Measurements from ENCODE around the gene FCRL5.

FCRL5 gene

DNA sequence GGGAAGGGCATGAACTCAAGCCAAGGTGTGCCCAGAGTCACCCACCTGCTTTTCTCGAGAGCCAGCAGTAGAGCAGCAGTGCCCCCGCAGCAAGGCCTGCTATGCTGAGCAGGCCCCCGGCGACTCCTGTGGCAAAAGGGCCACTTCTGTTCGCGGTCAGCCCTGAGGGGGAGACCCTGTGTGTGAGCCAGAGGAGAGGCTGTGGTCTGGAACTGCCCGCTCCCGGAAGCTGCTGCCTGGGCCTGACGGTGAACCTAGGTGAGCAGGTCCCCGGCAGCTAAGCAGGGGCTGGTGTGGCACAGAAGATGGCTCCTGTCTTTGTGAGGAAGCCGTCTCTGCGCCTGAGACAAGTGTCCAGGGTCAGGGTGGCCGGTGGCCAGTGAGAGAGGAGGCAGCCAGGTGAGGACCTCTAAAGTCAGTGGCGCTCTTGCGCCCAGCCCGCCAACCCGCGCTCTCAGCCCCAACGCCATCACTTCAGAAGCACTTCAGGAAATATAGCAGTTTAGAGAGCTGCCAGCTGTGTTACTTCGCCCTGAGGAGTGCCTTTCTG is 31.9 kb downstream of the FCRL5 start:
- H3K56ac ChIP-seq (ENCODE audit: low read length): no peak overlapping the region
- H4K5ac ChIP-seq (ENCODE audit: low read length): no peak overlapping the region
- no peak overlapping the region for H2BK120ac ChIP-seq (ENCODE audit: low read depth, low read length)
- no peak overlapping the region for H2BK15ac ChIP-seq (replicated peaks; ENCODE audit: low read depth)
- no peak overlapping the region for H3K27ac ChIP-seq (ENCODE audit: low read depth, low read length)
- H2AK5ac ChIP-seq (ENCODE audit: low read length): no peak overlapping the region
- H2BK5ac ChIP-seq (ENCODE audit: low read length): no peak overlapping the region
- no peak overlapping the region for H3K4me3 ChIP-seq (ENCODE audit: low read length)
- H3K4me1 ChIP-seq (ENCODE audit: control insufficient read depth, low read depth, low read length): no peaks in the 10 kb centered on the region
- H3K79me2 ChIP-seq (ENCODE audit: control insufficient read depth, insufficient read depth, low read length): no peaks in the 10 kb centered on the region
- no peaks in the 10 kb centered on the region for H3K79me1 ChIP-seq (ENCODE audit: low read length)
- DNase-seq: no peak
- H3K4me2 ChIP-seq (ENCODE audit: low read length): no peak overlapping the region
- H3K27me3 ChIP-seq (ENCODE audit: insufficient read depth, low read length, poor library complexity): no peaks in the 10 kb centered on the region
- H3K9ac ChIP-seq (ENCODE audit: low read length): no peak overlapping the region
- H3K4ac ChIP-seq (ENCODE audit: low read depth, low read length): no peak overlapping the region
- WGBS (ENCODE audit: extremely low coverage, insufficient coverage, low lambda C conversion rate): no CpG with 5 or more reads among the region's 20 CpGs
- H3K18ac ChIP-seq (ENCODE audit: low read length): no peak overlapping the region
- no peak overlapping the region for H4K8ac ChIP-seq (ENCODE audit: low read depth, low read length)
- no peak overlapping the region for H3K23ac ChIP-seq (ENCODE audit: low read length)
- H3K36me3 ChIP-seq (ENCODE audit: control insufficient read depth, insufficient read depth, low read length): no peaks in the 10 kb centered on the region

- H2AK5ac ChIP-seq (ENCODE audit: low read length): no peak overlapping the region
- H2BK5ac ChIP-seq (ENCODE audit: low read length): no peak overlapping the region
Measured at GRCh38 chr1:157519451-157519850, 32.9 kb downstream of the FCRL5 start.

DNA sequence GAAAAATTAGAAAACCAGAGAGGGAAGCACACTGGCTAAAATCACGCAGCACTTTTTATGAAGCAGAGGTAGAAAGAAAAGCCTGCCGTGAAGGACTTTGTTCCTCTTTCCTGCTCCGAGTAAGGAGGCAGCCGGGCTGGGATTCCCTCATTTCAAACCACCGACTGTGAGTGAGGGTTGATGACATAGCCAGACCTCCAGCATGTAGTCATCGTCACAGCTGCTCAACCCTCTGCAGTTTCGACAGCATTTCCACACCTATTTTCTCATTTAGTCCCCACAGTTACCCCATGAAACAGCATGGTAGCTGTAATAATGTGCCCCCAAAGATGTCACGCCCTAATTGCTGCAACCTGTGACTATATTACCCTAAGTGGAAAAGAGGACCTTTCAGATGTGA is 35.3 kb downstream of the FCRL5 start:
- H3K4me1 ChIP-seq (ENCODE audit: control insufficient read depth, low read depth, low read length): no peaks in the 10 kb centered on the region
- no peaks in the 10 kb centered on the region for H3K36me3 ChIP-seq (ENCODE audit: control insufficient read depth, insufficient read depth, low read length)
- no peak overlapping the region for H2BK120ac ChIP-seq (ENCODE audit: low read depth, low read length)
- H2BK15ac ChIP-seq (replicated peaks; ENCODE audit: low read depth): no peak overlapping the region
- no peaks in the 10 kb centered on the region for H3K79me2 ChIP-seq (ENCODE audit: control insufficient read depth, insufficient read depth, low read length)
- H4K5ac ChIP-seq (ENCODE audit: low read length): no peak overlapping the region
- WGBS (ENCODE audit: extremely low coverage, insufficient coverage, low lambda C conversion rate): no CpG with 5 or more reads among the region's 8 CpGs
- no peak overlapping the region for H3K56ac ChIP-seq (ENCODE audit: low read length)
- no peak overlapping the region for H3K27ac ChIP-seq (ENCODE audit: low read depth, low read length)
- no peak overlapping the region for H2AK5ac ChIP-seq (ENCODE audit: low read length)
- H3K23ac ChIP-seq (ENCODE audit: low read length): no peak overlapping the region
- no peak overlapping the region for H4K8ac ChIP-seq (ENCODE audit: low read depth, low read length)
- DNase-seq: no peak
- H3K9ac ChIP-seq (ENCODE audit: low read length): no peak overlapping the region
- no peak overlapping the region for H3K18ac ChIP-seq (ENCODE audit: low read length)
- no peak overlapping the region for H3K4me2 ChIP-seq (ENCODE audit: low read length)
- no peak overlapping the region for H2BK5ac ChIP-seq (ENCODE audit: low read length)
- H3K27me3 ChIP-seq (ENCODE audit: insufficient read depth, low read length, poor library complexity): no peaks in the 10 kb centered on the region
- no peak overlapping the region for H3K4me3 ChIP-seq (ENCODE audit: low read length)
- H3K4ac ChIP-seq (ENCODE audit: low read depth, low read length): no peak overlapping the region
- no peaks in the 10 kb centered on the region for H3K79me1 ChIP-seq (ENCODE audit: low read length)

More at GRCh38 chr1:157519451-157519850, 32.9 kb downstream of the FCRL5 start:
- H3K18ac ChIP-seq (ENCODE audit: low read length): no peak overlapping the region
- H3K56ac ChIP-seq (ENCODE audit: low read length): no peak overlapping the region
- H3K4me2 ChIP-seq (ENCODE audit: low read length): no peak overlapping the region
- H4K5ac ChIP-seq (ENCODE audit: low read length): no peak overlapping the region
- WGBS (ENCODE audit: extremely low coverage, insufficient coverage, low lambda C conversion rate): no CpG with 5 or more reads among the region's 2 CpGs
- H3K79me1 ChIP-seq (ENCODE audit: low read length): no peaks in the 10 kb centered on the region
- DNase-seq: no peak
- no peaks in the 10 kb centered on the region for H3K4me1 ChIP-seq (ENCODE audit: control insufficient read depth, low read depth, low read length)
- no peaks in the 10 kb centered on the region for H3K27me3 ChIP-seq (ENCODE audit: insufficient read depth, low read length, poor library complexity)
- no peak overlapping the region for H4K8ac ChIP-seq (ENCODE audit: low read depth, low read length)
- no peak overlapping the region for H2BK15ac ChIP-seq (replicated peaks; ENCODE audit: low read depth)
- no peaks in the 10 kb centered on the region for H3K79me2 ChIP-seq (ENCODE audit: control insufficient read depth, insufficient read depth, low read length)
- H3K36me3 ChIP-seq (ENCODE audit: control insufficient read depth, insufficient read depth, low read length): no peaks in the 10 kb centered on the region
- no peak overlapping the region for H3K4ac ChIP-seq (ENCODE audit: low read depth, low read length)
- H2BK120ac ChIP-seq (ENCODE audit: low read depth, low read length): no peak overlapping the region
- H3K27ac ChIP-seq (ENCODE audit: low read depth, low read length): no peak overlapping the region
- H3K23ac ChIP-seq (ENCODE audit: low read length): no peak overlapping the region
- H3K4me3 ChIP-seq (ENCODE audit: low read length): no peak overlapping the region
- H3K9ac ChIP-seq (ENCODE audit: low read length): no peak overlapping the region

GRCh38 chr1:157515709-157516108 is 36.6 kb downstream of the FCRL5 start:
- no peak for DNase-seq
- Histone ChIP-seq H2AK5ac (ENCODE audit: low read length) (no peak overlapping the region), H3K4me1 (ENCODE audit: control insufficient read depth, low read depth, low read length) (no peaks in the 10 kb centered on the region), H2BK120ac (ENCODE audit: low read depth, low read length) (no peak overlapping the region), H2BK15ac (replicated peaks; ENCODE audit: low read depth) (no peak overlapping the region), H3K27me3 (ENCODE audit: insufficient read depth, low read length, poor library complexity) (no peaks in the 10 kb centered on the region), H4K5ac (ENCODE audit: low read length) (no peak overlapping the region), H3K56ac (ENCODE audit: low read length) (no peak overlapping the region), H3K4ac (ENCODE audit: low read depth, low read length) (no peak overlapping the region), H3K18ac (ENCODE audit: low read length) (no peak overlapping the region), H3K79me1 (ENCODE audit: low read length) (no peaks in the 10 kb centered on the region), H3K4me3 (ENCODE audit: low read length) (no peak overlapping the region), H3K23ac (ENCODE audit: low read length) (no peak overlapping the region), H3K4me2 (ENCODE audit: low read length) (no peak overlapping the region), H3K36me3 (ENCODE audit: control insufficient read depth, insufficient read depth, low read length) (no peaks in the 10 kb centered on the region), H3K79me2 (ENCODE audit: control insufficient read depth, insufficient read depth, low read length) (no peaks in the 10 kb centered on the region), H4K8ac (ENCODE audit: low read depth, low read length) (no peak overlapping the region), H3K27ac (ENCODE audit: low read depth, low read length) (no peak overlapping the region), H3K9ac (ENCODE audit: low read length) (no peak overlapping the region), H2BK5ac (ENCODE audit: low read length) (no peak overlapping the region)
- WGBS (ENCODE audit: extremely low coverage, insufficient coverage, low lambda C conversion rate): no CpG with 5 or more reads among the region's 7 CpGs

DNA sequence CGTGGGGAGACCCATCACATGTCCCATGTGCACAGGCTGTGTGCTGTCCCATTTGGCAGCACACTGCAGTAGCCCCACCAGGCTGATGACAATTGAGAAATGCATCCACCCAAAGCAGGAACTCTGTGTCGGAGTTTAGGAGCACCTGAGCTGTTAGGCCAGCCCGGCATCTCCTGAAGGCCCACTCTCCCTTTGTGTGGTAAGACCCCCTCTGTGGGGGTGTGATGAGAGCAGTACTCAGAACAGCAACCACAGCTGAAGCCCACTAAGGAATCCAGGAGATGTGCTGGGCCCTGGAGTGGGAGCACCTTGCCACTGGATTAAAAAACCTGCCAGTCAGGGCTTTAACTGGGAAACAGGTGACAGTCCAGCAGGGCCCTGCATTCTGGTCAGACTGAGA is 37.2 kb downstream of the FCRL5 start:
- Histone ChIP-seq H3K18ac (ENCODE audit: low read length) (no peak overlapping the region), H2BK5ac (ENCODE audit: low read length) (no peak overlapping the region), H2AK5ac (ENCODE audit: low read length) (no peak overlapping the region), H3K4me2 (ENCODE audit: low read length) (no peak overlapping the region), H3K4ac (ENCODE audit: low read depth, low read length) (no peak overlapping the region), H3K4me1 (ENCODE audit: control insufficient read depth, low read depth, low read length) (no peaks in the 10 kb centered on the region), H3K27me3 (ENCODE audit: insufficient read depth, low read length, poor library complexity) (no peaks in the 10 kb centered on the region), H4K5ac (ENCODE audit: low read length) (no peak overlapping the region), H3K79me1 (ENCODE audit: low read length) (no peaks in the 10 kb centered on the region), H2BK120ac (ENCODE audit: low read depth, low read length) (no peak overlapping the region), H3K27ac (ENCODE audit: low read depth, low read length) (no peak overlapping the region), H3K23ac (ENCODE audit: low read length) (no peak overlapping the region), H3K9ac (ENCODE audit: low read length) (no peak overlapping the region), H2BK15ac (replicated peaks; ENCODE audit: low read depth) (no peak overlapping the region), H4K8ac (ENCODE audit: low read depth, low read length) (no peak overlapping the region), H3K79me2 (ENCODE audit: control insufficient read depth, insufficient read depth, low read length) (no peaks in the 10 kb centered on the region), H3K4me3 (ENCODE audit: low read length) (no peak overlapping the region), H3K36me3 (ENCODE audit: control insufficient read depth, insufficient read depth, low read length) (no peaks in the 10 kb centered on the region), H3K56ac (ENCODE audit: low read length) (no peak overlapping the region)
- WGBS (ENCODE audit: extremely low coverage, insufficient coverage, low lambda C conversion rate): no CpG with 5 or more reads among the region's 3 CpGs
- DNase-seq: no peak

Measured in mesendoderm (in vitro differentiated cells).